Neuronal stem cell (in vitro differentiated cells): ENCODE results near the gene NEMP2. TPM values are rescaled to one million over a fixed set of nuclear protein-coding genes. Genes with fewer than 3 reads are reported as not detected.

Experiments used
- DNase-seq: peaks from one replicate; pipeline ENCODE4 v3.0.0-alpha.2; 2013; ENCODE audit warnings: low spot score
- H2AFZ ChIP-seq: one replicate; pipeline ENCODE4 v1.6.1; 2013; ENCODE audit warnings: mild to moderate bottlenecking, low read length, inconsistent platforms
- H2AK5ac ChIP-seq: 2 replicates; pipeline ENCODE4 v1.6.1; 2013; ENCODE audit warnings: low read depth, mild to moderate bottlenecking, inconsistent platforms, low read length, moderate library complexity, mixed read lengths
- H2BK120ac ChIP-seq: 2 replicates; pipeline ENCODE4 v1.6.1; 2013; ENCODE audit warnings: low read depth, mild to moderate bottlenecking, inconsistent platforms, low read length, moderate library complexity, mixed read lengths
- H2BK12ac ChIP-seq: one replicate; pipeline ENCODE4 v1.6.1; 2013; ENCODE audit warnings: low read length, inconsistent platforms
- H2BK15ac ChIP-seq: 2 replicates; pipeline ENCODE4 v1.6.1; 2013; ENCODE audit warnings: mild to moderate bottlenecking, low read length, inconsistent platforms, mixed read lengths
- H2BK5ac ChIP-seq: one replicate; pipeline ENCODE4 v1.6.1; 2013; ENCODE audit warnings: inconsistent platforms, mild to moderate bottlenecking, low read length, moderate library complexity
- H3K14ac ChIP-seq: one replicate; pipeline ENCODE4 v1.6.1; 2013; ENCODE audit warnings: low read length, inconsistent platforms
- H3K18ac ChIP-seq: 2 replicates; pipeline ENCODE4 v1.6.1; 2013; ENCODE audit warnings: low read length, inconsistent platforms
- H3K23ac ChIP-seq: 2 replicates; pipeline ENCODE4 v1.6.1; 2013; ENCODE audit warnings: low read depth, mild to moderate bottlenecking, mixed read lengths, low read length, inconsistent platforms; ENCODE audit not compliant: poor library complexity
- H3K27ac ChIP-seq: replicated peaks from 3 replicates; pipeline ENCODE4 v1.5.1; 2013; ENCODE audit warnings: low read length, inconsistent platforms
- H3K27me3 ChIP-seq, 3 experiments: 2 replicates each; pipeline ENCODE4 v1.6.1; 2013; ENCODE audit warnings: low read length in 3 of 3, mild to moderate bottlenecking in 2 of 3, inconsistent platforms in 1 of 3, low read depth in 1 of 3, mixed read lengths in 1 of 3, moderate library complexity in 1 of 3; ENCODE audit not compliant: control insufficient read depth in 3 of 3, insufficient read depth in 3 of 3
- H3K36me3 ChIP-seq, 2 donors: replicated peaks in 1 of 2; 2 replicates each; pipeline ENCODE4 v1.6.1; 2013; ENCODE audit warnings: low read length in 2 of 2; ENCODE audit not compliant: control insufficient read depth in 2 of 2, insufficient read depth in 2 of 2
- H3K4ac ChIP-seq: 2 replicates; pipeline ENCODE4 v1.6.1; 2013; ENCODE audit warnings: inconsistent platforms, mild to moderate bottlenecking, low read length, moderate library complexity
- H3K4me1 ChIP-seq, 2 donors: 1 replicate in 1 of 2; 2 replicates in 1 of 2; pipeline ENCODE4 v1.6.1; 2013; ENCODE audit warnings: low read length in 2 of 2, low read depth in 1 of 2; ENCODE audit not compliant: control insufficient read depth in 2 of 2, insufficient read depth in 1 of 2
- H3K4me2 ChIP-seq: one replicate; pipeline ENCODE4 v1.6.1; 2013; ENCODE audit warnings: mild to moderate bottlenecking, low read length, inconsistent platforms; ENCODE audit not compliant: insufficient read depth, poor library complexity, severe bottlenecking
- H3K4me3 ChIP-seq, 2 donors: 2 replicates each; pipeline ENCODE4 v1.5.1; 2013; ENCODE audit warnings: low read length in 2 of 2, mild to moderate bottlenecking in 2 of 2, inconsistent platforms in 1 of 2, moderate library complexity in 1 of 2
- H3K79me1 ChIP-seq: one replicate; pipeline ENCODE4 v1.6.1; 2013; ENCODE audit warnings: low read depth, mild to moderate bottlenecking, inconsistent platforms, low read length, moderate library complexity
- H3K9ac ChIP-seq: one replicate; pipeline ENCODE4 v1.6.1; 2013; ENCODE audit warnings: mild to moderate bottlenecking, low read depth, low read length, inconsistent platforms; ENCODE audit not compliant: poor library complexity
- H3K9me3 ChIP-seq, 2 donors: replicated peaks in 1 of 2; 2 replicates each; pipeline versions ENCODE3 to v1.6.1; 2013; ENCODE audit warnings: low read length in 2 of 2, mild to moderate bottlenecking in 2 of 2, inconsistent platforms in 1 of 2, low read depth in 1 of 2, mixed read lengths in 1 of 2, moderate library complexity in 1 of 2; ENCODE audit not compliant: control insufficient read depth in 2 of 2, insufficient read depth in 1 of 2
- H4K8ac ChIP-seq: one replicate; pipeline ENCODE4 v1.6.1; 2013; ENCODE audit warnings: low read depth, mild to moderate bottlenecking, inconsistent platforms, low read length, moderate library complexity
- H4K91ac ChIP-seq: one replicate; pipeline ENCODE4 v1.6.1; 2013; ENCODE audit warnings: low read length, low read depth, mild to moderate bottlenecking, inconsistent platforms; ENCODE audit not compliant: poor library complexity
- WGBS, 2 donors: extraction: QIAGEN DNeasy Blood & Tissue Kit; methylation state at CpG; one replicate each; pipeline ENCODE4 v1.1.7; 2013; ENCODE audit warnings: missing lambda C conversion rate in 2 of 2, mixed read lengths in 1 of 2; ENCODE audit not compliant: insufficient read length in 2 of 2, insufficient replicate concordance in 1 of 2; ENCODE audit errors: extremely low coverage in 2 of 2; 5-methylcytosine and 5-hydroxymethylcytosine counted together
- polyA plus RNA-seq, 2 experiments: library from polyadenylated mRNA; stranded (reverse); fragments of 200-250 nt; gene quantifications; one replicate each; pipeline ENCODE4 v1.2.3, GENCODE V29; 2013

NEMP2 gene
- polyA plus RNA-seq (2013, experiment 1 of 2) = 1.6 TPM
- polyA plus RNA-seq (2013, experiment 2 of 2) = 1.9 TPM

GRCh38 chr2:190534310-190535120, at the start of gene NEMP2:
Gene NEMP2 (minus strand): TSS chr2:190534722. CDS start chr2:190534655, 67 bp downstream.
- H3K27me3 ChIP-seq = no peaks in the 10 kb centered on the region
- H2AFZ ChIP-seq = peak within 1 kb of the TSS; percentile 96
- no CpG with 5 or more reads among the region's 92 CpGs for WGBS, 2 donors
- H3K14ac ChIP-seq = no peak within 1 kb of the TSS
- H3K4me2 ChIP-seq = peak within 1 kb of the TSS; percentile 58
- peak; percentile 83 for DNase-seq
- no peak within 1 kb of the TSS for H2BK12ac ChIP-seq
- H3K9ac ChIP-seq = peak within 1 kb of the TSS; percentile 82
- no peak within 1 kb of the TSS for H4K91ac ChIP-seq
- H4K8ac ChIP-seq = peak within 1 kb of the TSS; percentile 97
- peaks cover 0 to 13% of the 10 kb centered on the region in 2 donors for H3K9me3 ChIP-seq
- peak within 1 kb of the TSS; percentile 60 to 86 for H3K4me3 ChIP-seq
- H3K23ac ChIP-seq = peak within 1 kb of the TSS; percentile 87
- H3K27ac ChIP-seq = peak within 1 kb of the TSS; percentile 88
- peak within 1 kb of the TSS; percentile 33 for H2AK5ac ChIP-seq
- peaks cover 9 to 10% of the 10 kb centered on the region in 2 donors for H3K4me1 ChIP-seq
- H3K4ac ChIP-seq = peak within 1 kb of the TSS; percentile 80
- peak within 1 kb of the TSS; percentile 95 for H2BK120ac ChIP-seq
- no peak within 1 kb of the TSS for H2BK15ac ChIP-seq
- H2BK5ac ChIP-seq = peak within 1 kb of the TSS; percentile 32
- H3K36me3 ChIP-seq = no peaks in the 10 kb centered on the region
- H3K18ac ChIP-seq = peak within 1 kb of the TSS; percentile 92
- no peaks in the 10 kb centered on the region for H3K79me1 ChIP-seq

GRCh38 chr2:190583507-190584337, 49.2 kb upstream of the NEMP2 start:
- no peaks in the 10 kb centered on the region for H3K9me3 ChIP-seq
- peaks cover 3 to 4% of the 10 kb centered on the region in 2 donors for H3K4me1 ChIP-seq
- no peak overlapping the region for H3K18ac ChIP-seq
- no peak overlapping the region for H3K23ac ChIP-seq
- no peak overlapping the region for H2BK15ac ChIP-seq
- H2BK120ac ChIP-seq = no peak overlapping the region
- H3K36me3 ChIP-seq = no peaks in the 10 kb centered on the region
- H3K79me1 ChIP-seq = no peaks in the 10 kb centered on the region
- H4K91ac ChIP-seq = no peak overlapping the region
- no peak overlapping the region for H3K9ac ChIP-seq
- H3K27me3 ChIP-seq = no peaks in the 10 kb centered on the region
- no peak overlapping the region for H3K4me3 ChIP-seq
- DNase-seq = no peak
- H3K4me2 ChIP-seq = no peak overlapping the region
- no CpG with 5 or more reads among the region's 4 CpGs for WGBS, 2 donors
- no peak overlapping the region for H3K27ac ChIP-seq
- no peak overlapping the region for H3K14ac ChIP-seq
- no peak overlapping the region for H2BK5ac ChIP-seq
- H4K8ac ChIP-seq = no peak overlapping the region
- no peak overlapping the region for H3K4ac ChIP-seq
- no peak overlapping the region for H2BK12ac ChIP-seq
- H2AFZ ChIP-seq = no peak overlapping the region
- H2AK5ac ChIP-seq = no peak overlapping the region

GRCh38 chr2:190582736-190583506, 48.4 kb upstream of the NEMP2 start:
- Histone ChIP-seq H3K23ac (no peak overlapping the region), H3K27ac (no peak overlapping the region), H3K4me1 (peaks cover 3 to 6% of the 10 kb centered on the region in 2 donors), H3K4me2 (no peak overlapping the region), H3K9me3 (no peaks in the 10 kb centered on the region), H3K4me3 (no peak overlapping the region), H4K91ac (no peak overlapping the region), H3K36me3 (no peaks in the 10 kb centered on the region), H2BK120ac (no peak overlapping the region), H3K9ac (no peak overlapping the region), H2AFZ (no peak overlapping the region), H3K79me1 (no peaks in the 10 kb centered on the region), H2AK5ac (no peak overlapping the region), H2BK12ac (no peak overlapping the region), H4K8ac (no peak overlapping the region), H3K27me3 (no peaks in the 10 kb centered on the region), H2BK5ac (no peak overlapping the region), H3K4ac (no peak overlapping the region), H3K18ac (no peak overlapping the region), H3K14ac (no peak overlapping the region), H2BK15ac (no peak overlapping the region)
- DNase-seq = no peak
- WGBS, 2 donors = no CpG with 5 or more reads among the region's 6 CpGs
